ENCODE data around the gene THSD7B.
"Not testable (repeated sequence)": the region's sequence is repeated elsewhere in the genome, so short reads cannot be mapped to it uniquely, and the experiment has no call there.

Gene THSD7B

GRCh38 chr2:137638932-137639331 lies 873.6 kb downstream of the THSD7B start:
- no peak for DNase-seq

- DNase-seq, result no peak
These were observed 879.4 kb downstream of the THSD7B start for GRCh38 chr2:137644731-137645130.

- DNase-seq, result no peak
These were observed 888.7 kb downstream of the THSD7B start for GRCh38 chr2:137654046-137654445.

GRCh38 chr2:137655814-137656213 lies 890.5 kb downstream of the THSD7B start:
- DNase-seq, result no peak

- no peak for DNase-seq
These were observed 893.1 kb downstream of the THSD7B start for GRCh38 chr2:137658433-137658832.

- DNase-seq, result no peak
These were observed 894.3 kb downstream of the THSD7B start for GRCh38 chr2:137659616-137660015.

- DNase-seq, result no peak
These were observed 904.8 kb downstream of the THSD7B start for GRCh38 chr2:137670111-137670510.

- DNase-seq, result no peak
These were observed 907.7 kb downstream of the THSD7B start for GRCh38 chr2:137672989-137673552.

GRCh38 chr2:137674991-137675390 lies 909.6 kb downstream of the THSD7B start:
- no peak for DNase-seq

- DNase-seq, result no peak
These were observed 910.4 kb downstream of the THSD7B start for GRCh38 chr2:137675584-137676327.

- no peak for DNase-seq
These were observed 911.0 kb downstream of the THSD7B start for GRCh38 chr2:137676346-137676745.

GRCh38 chr2:137677466-137677865 lies 912.1 kb downstream of the THSD7B start:
- no peak for DNase-seq

GRCh38 chr2:137689549-137689948 lies 924.2 kb downstream of the THSD7B start:
- no peak for DNase-seq

GRCh38 chr2:137693534-137693933 lies 928.2 kb downstream of the THSD7B start:
- no peak for DNase-seq

- no peak for DNase-seq
These were observed 931.6 kb downstream of the THSD7B start for GRCh38 chr2:137696916-137697315.

GRCh38 chr2:137700250-137700649 lies 934.9 kb downstream of the THSD7B start:
- not testable (repeated sequence) for DNase-seq

GRCh38 chr2:137700681-137701080 lies 935.3 kb downstream of the THSD7B start:
- no peak for DNase-seq

- no peak for DNase-seq
These were observed 940.0 kb downstream of the THSD7B start for GRCh38 chr2:137705296-137705695.

- DNase-seq, result no peak
These were observed 941.7 kb downstream of the THSD7B start for GRCh38 chr2:137706786-137707613.

- no peak for DNase-seq
These were observed 943.0 kb downstream of the THSD7B start for GRCh38 chr2:137708311-137708710.

GRCh38 chr2:137715731-137716191 lies 950.4 kb downstream of the THSD7B start:
- DNase-seq, result no peak

GRCh38 chr2:137718786-137719185 lies 953.4 kb downstream of the THSD7B start:
- DNase-seq, result no peak

- no peak for DNase-seq
These were observed 956.4 kb downstream of the THSD7B start for GRCh38 chr2:137721733-137722132.

GRCh38 chr2:137724912-137725311 lies 959.6 kb downstream of the THSD7B start:
- DNase-seq, result no peak

All from retina (tissue), 1 donor.